GM19438 (cell line): ENCODE results near the gene LCP2.

Experiments
- ATAC-seq: cut with Tn5 transposase; IDR thresholded peaks from one replicate; pipeline ENCODE4 v1.9.1; 2021; ENCODE audit warnings: low read depth; ENCODE audit not compliant: unreplicated experiment

Gene LCP2

DNA sequence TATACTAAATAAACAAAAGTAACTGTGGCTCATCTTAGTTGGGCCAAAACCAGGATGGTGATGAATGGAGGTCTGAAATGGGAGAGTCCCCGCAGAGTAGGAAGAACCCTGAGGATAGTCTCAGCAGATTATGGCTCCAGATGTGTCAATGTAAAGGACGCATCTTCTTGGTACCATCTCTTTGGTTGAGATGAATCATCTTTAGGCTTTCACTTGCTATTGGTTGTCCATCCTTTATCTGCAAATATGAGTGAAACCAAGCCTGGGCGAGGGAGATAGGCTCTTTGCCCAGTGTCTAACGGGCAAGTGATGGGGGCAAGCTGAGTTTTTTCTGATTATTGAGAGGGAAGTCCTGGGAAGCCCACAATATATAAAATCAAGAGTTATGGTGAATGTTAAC, 19.4 kb upstream of the LCP2 start:
- ATAC-seq, result no peak

DNA sequence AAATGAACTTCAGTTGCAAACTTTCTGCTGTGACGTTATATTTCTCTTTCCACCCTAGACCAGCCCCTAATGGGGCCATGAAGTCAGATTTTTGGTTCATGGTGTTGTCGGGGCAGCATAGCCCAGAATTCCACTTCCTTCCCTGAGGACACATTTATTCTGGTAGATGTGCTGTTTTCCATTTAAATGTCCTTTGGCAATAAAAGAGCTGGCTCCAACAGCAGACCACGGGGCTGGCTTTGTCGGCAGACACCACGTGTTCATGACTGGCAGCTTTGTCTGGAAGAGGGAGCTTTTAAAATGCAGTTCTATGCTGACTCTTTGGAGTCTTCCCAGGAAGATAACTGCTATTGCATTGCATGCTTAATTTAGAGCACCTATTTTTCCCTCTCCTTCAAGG, 17.6 kb upstream of the LCP2 start:
- ATAC-seq, result no peak

DNA sequence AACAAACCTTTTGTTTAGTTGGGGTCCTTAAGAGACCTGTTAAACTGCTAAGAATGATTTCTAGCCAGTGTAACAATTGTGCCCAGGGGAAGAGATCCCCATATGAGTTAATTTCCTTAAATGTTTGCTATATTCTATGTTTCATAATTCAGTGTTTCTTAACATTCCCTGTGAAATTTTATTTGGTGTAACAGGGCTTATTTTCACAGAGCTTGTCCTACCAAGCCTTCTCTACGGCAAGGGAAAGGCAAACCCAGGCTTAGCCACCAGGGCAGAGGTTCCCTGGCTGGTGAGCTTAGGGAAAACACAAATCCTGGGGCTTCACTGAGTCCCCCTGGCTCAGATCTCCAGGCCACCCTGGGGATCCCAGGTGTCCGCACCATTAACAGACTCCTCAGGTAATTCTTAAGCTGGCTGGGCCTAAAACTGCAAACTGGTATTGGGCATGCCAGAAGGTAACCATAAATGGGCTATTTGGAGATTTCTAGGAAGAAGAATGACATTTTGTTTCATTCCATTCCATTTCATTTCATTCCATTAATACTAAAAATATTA, 17.0 kb upstream of the LCP2 start:
- no peak for ATAC-seq

GRCh38 chr5:170313816-170314215, 16.2 kb upstream of the LCP2 start:
- ATAC-seq, result no peak

DNA sequence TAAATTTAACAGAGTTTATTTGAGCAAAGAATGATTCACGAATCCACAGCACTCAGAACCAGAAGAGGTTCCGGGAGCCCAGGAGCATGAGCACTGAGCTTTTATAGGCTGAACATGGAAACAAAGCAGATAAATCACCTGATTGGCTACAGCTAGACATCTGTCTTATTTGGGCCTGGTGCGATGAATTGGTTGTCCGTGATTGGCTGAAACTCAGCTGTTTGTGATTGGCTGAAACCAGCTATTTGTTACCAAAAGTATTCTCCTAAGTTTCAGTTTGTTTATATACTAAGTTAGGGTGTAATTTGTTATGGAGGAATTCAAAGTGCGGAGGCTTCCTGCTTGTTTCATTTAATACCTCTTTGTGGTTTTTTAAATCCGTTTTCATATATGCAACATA, 15.8 kb upstream of the LCP2 start:
- no peak for ATAC-seq

DNA sequence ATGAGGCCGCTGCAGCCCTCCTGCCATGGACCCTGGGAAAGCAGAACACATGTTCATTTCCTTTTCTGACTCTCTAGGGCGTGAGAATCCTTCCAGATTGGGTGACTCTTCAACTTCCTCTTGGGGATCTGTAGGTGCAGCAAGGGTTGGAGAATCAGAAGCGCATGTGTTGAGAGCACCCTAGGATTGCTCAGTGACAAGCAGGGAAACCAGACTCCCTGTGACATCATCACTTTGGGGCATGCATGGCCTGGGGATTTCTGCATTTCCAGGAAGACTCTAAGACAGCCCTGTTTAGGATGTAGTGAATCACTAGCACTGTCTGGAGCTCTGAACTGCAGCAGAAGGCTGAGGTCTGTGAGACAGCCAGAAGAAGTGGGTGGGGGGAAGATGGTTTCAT, 15.1 kb upstream of the LCP2 start:
- no peak for ATAC-seq

DNA sequence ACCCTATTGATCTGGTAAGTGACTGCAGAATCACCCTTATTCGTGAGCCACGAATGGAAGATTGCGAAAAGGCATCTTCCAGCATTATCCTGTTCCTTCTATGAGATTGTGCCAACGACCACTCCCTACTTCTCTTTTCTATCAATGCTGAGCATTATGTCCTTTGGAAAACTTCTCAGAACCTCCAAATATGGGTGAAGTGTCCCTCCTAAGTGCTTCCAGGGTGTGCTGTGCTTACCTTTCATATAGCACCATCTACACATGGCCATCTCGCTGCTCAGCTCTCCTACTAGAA, 14.7 kb upstream of the LCP2 start:
- no peak for ATAC-seq

DNA sequence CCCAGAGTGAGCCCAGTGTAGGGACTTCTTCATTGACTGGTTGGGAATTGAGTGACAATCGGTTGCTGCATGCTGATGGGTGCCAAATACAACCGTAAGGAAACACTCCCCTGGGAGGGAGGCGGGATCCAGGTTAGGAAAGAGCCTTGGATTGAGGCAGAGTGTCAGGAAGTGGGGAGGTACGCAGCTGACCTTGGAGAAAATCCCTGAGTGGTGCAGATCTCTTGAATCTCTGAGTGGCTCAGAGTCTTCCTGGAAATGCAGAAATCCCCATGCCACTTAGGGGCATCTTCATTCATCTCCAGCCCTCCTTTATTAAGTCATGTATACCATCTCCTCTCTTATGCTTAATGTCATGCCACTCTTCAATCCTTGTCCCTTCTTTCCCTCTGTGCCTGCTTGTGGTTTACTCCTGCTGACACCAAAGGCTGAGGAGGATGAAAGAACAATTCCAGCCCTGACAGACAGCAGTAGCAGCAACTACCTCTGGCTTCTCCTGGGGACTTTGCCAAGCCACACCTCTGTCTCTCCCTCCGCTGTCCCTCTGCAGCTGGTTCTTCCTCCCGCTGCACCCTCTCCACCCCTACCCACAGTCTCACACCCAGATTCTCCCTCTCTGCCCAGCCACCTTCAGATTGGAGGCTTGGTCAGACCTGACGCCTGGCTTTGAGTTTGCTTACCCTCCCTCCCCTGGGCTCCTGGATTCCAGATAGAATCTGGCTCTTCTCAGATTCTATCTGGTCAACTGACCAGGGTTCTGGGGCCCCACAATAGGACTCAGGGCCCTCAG, 14.1 kb upstream of the LCP2 start:
- ATAC-seq, result no peak

DNA sequence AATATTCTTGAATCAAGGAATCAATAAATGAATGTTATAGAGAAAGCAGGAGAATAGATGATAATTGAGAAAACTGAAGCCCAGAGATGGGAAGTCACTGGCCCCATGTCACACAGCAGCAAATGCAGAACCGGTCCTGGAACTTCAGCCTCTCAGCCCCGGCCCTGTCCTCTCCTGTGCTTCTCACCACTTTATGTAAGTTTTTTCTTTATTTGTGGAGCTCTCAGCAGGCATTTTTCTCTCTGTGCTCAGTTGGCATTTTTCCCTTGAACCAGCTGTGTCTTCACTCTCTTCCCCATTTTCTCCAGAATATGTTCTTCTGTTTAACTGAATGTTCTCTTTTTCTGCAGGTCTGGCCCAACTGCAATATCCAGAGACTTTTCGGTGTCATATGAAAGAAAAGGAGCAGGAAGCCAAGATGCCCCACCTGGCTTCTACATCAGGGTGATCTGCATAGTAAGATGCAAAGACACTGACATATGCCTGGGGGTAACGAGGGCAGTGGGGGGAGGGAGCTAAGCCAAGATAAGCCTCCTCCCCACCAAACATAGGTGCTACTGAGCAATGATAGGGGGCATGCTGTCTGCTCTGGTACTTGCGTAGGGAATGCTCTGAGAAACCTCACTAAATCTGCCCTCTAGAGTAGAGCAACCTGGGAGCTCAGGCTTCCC, 12.8 kb upstream of the LCP2 start:
- ATAC-seq, result no peak

GRCh38 chr5:170308686-170309085, 11.1 kb upstream of the LCP2 start:
- no peak for ATAC-seq

DNA sequence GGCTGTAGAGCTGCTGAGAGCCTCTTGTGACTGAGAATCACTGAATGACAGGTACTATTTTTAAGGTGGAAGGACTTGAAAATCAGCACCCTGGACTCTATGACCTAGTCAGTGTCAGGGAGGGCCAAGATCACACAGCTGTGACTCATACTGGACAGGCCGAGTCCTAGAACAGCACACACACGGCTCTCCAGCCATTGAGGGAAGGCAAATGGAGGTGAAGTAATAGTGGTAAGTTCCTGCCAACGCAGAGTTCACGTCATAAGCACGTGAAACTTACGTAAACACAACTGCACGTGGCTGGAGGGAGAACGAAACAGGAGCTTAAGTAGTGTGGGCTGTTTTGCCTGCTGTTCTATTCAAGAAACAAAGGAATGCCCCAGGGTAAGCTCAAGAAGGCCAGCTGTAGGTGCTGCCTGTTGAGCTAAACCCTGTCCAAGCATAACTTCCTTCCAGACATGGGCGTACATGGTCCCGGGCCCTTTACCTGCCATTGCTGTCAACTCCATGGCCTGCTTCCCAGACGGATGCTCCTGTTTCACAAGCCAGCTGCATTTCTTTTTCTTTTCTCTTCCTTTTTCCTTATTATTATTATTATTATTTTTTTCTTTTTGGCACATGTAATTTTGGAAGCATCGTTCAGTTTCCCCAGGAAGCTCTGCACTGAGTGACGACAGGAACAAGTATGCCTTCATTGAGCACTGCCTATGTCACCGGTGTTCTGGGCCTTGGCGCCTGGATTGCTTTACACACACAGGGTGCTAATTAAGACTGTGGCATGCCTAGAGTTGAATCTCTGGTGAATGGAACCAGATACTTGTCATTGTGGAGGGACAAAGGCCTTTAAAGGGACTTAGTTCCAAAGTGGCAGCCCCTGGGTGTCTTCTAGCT, 10.2 kb upstream of the LCP2 start:
- no peak for ATAC-seq

DNA sequence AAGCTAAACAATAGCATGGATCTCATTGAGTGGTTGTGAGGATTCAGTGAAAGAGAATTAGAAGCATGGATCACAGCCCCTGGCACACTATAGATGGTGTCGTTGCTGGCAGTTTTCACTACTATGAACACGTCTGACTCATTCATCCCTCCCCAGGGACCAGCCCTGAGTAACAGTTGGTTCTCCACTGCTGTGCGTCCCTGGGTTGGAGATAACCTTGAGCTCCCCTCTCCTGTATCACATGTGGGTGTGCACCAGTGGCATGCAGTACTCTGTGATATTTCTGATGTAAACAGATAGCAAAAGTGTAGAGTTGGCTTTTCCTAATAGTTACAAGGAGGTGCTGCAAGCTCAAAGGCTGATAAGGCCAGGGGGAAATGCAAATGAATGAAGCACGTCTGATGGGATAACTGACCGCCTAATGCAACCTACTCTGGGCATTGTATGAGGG, 8.8 kb upstream of the LCP2 start:
- ATAC-seq, result peak; percentile 64

GRCh38 chr5:170305646-170306025, 8.1 kb upstream of the LCP2 start:
- no peak for ATAC-seq

GRCh38 chr5:170305016-170305645, 7.6 kb upstream of the LCP2 start:
- no peak for ATAC-seq

- ATAC-seq, result no peak
These were observed 6.0 kb upstream of the LCP2 start for GRCh38 chr5:170303549-170303948.

DNA sequence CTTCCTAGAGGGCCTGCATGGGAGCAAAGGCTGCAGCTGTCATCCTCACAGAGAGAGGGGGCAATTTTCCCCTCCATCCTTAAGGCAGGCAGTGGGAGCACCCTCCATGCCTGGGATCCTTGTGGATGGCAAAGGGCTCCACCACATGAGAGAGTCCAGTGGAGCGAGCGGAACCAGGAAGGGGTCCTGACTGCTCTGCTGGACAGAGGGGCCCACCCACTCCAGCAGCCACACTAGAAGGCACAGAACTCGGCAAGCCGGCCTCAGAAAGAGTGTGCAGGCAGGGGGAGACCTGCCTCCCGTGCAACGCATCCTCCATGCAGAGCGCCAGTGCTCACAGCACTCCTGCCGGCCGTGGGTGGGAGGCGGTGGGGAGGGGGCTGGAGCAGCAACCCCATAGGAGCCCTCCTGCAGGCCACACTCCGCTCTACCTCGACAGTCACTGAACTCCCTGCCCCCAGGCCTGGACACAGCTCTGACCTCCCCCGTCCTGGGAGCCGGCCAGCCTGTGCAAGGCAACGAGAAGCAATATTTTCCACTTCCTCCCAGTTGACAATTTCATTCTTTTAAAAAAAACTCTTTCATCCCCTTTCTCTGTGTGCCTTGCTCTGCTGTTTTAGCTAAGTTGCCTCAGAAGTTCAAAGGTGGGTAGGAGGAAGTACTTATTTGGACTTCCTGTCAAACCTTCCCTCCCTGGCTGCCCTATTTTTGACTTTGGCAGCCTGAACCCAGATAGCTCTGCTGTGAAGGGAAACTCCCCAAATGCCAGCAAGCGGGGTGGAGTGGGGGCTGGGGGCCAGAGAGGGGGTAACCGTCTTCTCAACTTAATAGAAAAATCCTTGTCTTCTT, 5.3 kb upstream of the LCP2 start:
- peak; percentile 86 for ATAC-seq

DNA sequence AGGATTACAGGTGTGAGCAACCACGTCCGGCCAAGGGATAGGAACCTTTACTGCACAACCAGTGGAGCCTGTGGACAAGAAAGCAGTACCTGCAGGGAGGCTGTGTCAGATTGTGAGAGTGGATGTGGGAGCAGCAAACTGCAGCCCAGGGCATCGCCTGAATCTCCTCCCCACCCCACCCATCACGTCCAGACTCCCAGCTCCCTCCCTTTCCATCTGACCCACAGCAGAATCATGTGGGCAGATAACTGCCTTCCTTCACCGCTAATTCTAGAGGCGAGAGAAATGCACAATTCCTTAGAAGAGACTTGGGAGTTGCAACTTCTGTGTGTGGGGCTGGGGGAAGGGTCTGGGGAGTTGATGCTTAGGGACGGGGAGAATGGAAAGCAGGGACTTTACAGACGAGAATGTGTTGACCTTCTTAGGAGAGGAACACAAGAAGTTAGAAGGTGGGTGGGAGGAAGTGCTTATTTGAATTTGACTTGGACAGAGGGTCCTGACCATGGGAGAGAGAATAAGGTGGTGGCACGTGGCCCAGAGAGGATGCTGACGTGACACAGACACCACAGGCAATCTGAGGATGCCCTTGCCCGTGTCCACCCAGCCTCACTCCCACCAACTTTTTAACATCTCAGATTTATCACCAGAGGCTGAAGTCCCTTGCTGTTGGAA, 4.5 kb upstream of the LCP2 start:
- no peak for ATAC-seq

DNA sequence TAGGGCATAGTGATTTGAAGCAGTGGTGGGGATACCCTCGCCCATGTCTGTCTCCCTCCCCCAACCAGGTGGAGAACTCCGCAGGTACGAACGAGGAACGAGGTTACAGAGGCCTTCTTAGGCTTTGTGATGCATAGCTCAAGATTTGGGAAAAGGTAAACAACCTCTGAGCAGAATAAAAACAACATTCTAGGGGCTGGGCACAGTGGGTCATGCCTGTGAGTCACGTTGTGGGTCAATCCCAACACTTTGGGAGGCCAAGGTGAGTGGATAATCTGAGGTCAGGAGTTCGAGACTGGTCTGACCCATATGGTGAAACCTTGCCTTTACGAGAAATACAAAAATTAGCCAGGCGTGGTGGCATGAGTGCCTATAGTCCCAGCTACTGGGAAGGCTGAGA, 3.6 kb upstream of the LCP2 start:
- no peak for ATAC-seq

GRCh38 chr5:170300361-170301013, 2.9 kb upstream of the LCP2 start:
- ATAC-seq, result no peak
